HFF-Myc (cell line): ENCODE results near the gene KLF11.

Experiments
- DNase-seq: peaks from one replicate; pipeline ENCODE4 v3.0.0-alpha.2; 2011; ENCODE audit warnings: low read depth; ENCODE audit errors: extremely low read depth
- H3K4me3 ChIP-seq: replicated peaks from 2 replicates; pipeline ENCODE4 v1.5.1; 2011; ENCODE audit warnings: low read depth, mild to moderate bottlenecking, control low read depth, low read length
- TF ChIP-seq, protein P1 (sequence below): IDR thresholded peaks from 2 replicates; pipeline ENCODE4 v1.5.1; 2012; ENCODE audit warnings: mild to moderate bottlenecking, low read depth, low read length, control low read depth; ENCODE audit errors: missing control alignments

The KLF11 gene

DNA sequence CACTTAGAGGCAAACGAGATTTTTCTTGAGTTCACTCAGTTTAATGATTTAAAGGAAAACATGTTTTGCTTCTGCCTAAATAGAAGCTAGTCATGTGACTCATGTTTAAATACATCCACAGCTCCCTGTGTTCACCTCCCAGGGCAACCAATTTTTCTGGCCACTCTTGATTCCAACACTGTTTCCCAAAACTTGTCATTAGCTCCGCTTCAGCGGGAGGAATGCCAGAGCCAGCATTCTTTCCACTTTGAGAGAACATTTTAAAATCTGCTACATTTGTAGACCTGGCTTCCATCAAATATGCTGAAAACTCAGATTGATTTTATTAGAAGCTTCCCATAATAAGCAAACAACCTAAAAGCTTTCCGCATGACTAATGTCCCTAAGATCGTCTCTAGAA is 39.7 kb downstream of the KLF11 start:
- TF ChIP-seq, protein P1, sequence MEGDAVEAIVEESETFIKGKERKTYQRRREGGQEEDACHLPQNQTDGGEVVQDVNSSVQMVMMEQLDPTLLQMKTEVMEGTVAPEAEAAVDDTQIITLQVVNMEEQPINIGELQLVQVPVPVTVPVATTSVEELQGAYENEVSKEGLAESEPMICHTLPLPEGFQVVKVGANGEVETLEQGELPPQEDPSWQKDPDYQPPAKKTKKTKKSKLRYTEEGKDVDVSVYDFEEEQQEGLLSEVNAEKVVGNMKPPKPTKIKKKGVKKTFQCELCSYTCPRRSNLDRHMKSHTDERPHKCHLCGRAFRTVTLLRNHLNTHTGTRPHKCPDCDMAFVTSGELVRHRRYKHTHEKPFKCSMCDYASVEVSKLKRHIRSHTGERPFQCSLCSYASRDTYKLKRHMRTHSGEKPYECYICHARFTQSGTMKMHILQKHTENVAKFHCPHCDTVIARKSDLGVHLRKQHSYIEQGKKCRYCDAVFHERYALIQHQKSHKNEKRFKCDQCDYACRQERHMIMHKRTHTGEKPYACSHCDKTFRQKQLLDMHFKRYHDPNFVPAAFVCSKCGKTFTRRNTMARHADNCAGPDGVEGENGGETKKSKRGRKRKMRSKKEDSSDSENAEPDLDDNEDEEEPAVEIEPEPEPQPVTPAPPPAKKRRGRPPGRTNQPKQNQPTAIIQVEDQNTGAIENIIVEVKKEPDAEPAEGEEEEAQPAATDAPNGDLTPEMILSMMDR = no peak
- H3K4me3 ChIP-seq = no peak overlapping the region
- DNase-seq = no peak

DNA sequence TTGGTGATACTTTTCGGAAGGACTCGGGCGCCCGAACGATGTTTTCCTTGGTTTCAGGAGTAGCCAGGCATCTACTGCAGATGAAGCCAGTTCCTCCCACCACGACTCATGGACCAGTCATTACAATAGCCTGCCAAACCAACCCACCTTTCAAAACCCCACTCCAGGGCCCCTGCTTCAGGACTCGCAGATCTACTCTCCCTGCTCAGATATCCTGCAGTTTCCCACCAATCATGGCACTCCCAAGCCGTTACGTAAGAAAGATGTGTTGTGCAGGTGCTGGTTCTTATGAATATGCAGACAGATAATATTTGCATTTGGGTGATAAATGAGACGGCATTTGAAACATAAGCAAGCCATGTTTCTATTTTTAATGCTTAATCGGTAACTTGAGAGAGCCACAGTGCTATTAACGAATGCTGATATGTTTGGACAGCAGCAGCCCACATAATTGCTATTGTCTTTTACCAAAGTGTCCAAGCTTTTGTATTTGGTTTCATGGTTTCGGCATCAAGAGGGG is 40.4 kb downstream of the KLF11 start:
- TF ChIP-seq, protein P1 = no peak
- DNase-seq = no peak
- H3K4me3 ChIP-seq = no peak overlapping the region

DNA sequence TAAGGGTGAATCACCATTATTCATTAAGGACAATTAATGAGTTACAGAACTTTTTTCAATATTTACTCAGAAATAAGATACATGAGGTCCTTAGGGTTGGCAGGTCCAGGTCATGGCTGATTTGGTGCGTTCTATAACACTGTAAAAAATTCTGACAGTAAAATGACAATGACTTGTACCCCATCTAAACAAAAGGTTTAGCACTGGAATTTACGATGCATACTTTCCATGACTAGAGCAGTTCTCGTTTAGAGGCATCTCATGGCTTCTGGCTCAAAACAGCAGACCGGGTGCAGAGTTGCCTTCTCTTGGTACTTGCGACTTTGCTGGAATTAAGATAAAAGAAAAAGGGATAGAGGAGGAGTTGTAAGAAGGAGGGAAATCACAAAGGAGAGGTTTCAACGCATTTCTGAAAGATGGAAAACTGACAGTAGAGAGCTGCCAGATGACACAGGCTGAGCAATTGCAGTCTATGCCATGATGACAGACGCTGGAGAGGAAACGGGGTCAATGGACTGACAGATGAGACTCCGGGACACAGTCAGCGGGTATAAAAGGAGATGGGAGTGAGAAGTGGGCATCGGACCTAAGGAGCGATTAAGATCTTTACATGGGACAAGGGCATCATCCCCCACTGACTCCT is 41.0 kb downstream of the KLF11 start:
- TF ChIP-seq, protein P1 = no peak
- DNase-seq = no peak
- no peak overlapping the region for H3K4me3 ChIP-seq

DNA sequence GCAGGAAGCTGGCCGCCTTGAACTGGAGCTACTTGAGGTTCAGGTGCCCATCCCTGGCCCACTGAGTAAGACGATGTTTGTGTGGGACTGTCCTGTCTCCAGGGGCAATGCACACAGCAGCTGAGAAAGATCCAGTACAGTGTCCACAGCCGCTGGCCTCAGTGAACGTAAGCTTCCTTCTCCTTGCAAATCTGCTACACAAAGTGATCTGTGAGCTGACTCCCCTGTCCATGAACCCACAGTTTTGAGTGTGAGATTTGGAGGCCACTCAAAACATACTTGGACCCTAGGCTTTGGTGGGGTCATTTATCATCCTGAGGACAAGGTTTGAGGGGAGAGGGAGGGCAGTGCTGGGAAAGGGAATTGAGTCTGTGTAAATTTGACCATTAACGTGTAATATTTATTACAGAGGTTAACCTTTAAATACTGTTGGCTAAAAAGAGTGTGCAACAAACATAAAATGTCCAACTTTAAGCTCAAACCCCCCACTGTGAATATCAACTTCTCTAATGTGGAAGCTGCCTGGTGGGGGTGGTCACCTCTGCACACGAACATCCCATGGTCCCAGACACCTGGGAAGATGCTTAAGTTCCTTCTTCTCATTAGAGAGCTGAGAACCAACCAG is 41.8 kb downstream of the KLF11 start:
- H3K4me3 ChIP-seq = no peak overlapping the region
- TF ChIP-seq, protein P1 = no peak
- DNase-seq = no peak

DNA sequence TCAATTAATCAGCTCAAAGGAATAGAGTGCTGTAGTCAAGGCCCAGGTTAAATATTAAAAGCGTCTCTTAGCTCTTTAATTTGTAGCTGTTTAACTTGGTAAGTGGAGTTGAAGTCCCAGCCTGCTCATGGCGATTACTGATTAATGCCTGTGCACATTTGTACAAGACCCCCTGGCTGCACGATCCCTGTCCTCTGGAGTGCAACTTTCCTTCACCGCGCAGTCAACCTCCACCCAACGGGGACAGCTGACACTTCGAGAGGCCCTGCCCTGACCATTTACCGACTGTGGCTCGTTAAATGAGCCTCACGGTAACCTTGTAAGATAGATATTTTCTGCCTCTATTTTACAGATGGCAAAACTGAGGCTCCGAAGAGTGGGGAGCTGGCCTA is 42.3 kb downstream of the KLF11 start:
- TF ChIP-seq, protein P1 = no peak
- H3K4me3 ChIP-seq = no peak overlapping the region
- no peak for DNase-seq

DNA sequence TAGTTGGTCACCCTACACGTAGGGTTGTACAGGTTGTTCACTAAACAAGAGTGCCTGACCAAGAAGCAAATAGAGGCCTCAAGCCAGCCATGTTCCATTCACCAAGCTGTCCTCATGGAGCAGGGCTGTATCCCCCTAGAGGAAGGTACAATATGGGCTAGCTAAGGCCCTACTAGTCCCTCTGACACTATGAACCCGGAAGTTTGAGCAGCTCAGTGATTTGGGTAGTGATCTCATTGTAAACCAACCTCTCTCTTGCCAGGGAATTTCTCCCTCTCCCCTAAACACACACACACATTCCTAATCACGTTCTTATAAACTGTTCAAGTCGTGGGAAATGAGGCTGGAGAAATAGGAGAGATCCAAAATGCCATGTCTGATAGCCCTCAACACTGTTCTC is 43.6 kb downstream of the KLF11 start:
- TF ChIP-seq, protein P1 = no peak
- DNase-seq = no peak
- no peak overlapping the region for H3K4me3 ChIP-seq
